Endothelial cell of umbilical vein (primary cell): ENCODE results near the gene SLC26A2.

Experiments
- CTCF ChIP-seq, 2 donors: IDR thresholded peaks; 1 replicate in 1 of 2; 2 replicates in 1 of 2; pipeline ENCODE4 v1.5.1; 2011; ENCODE audit warnings: low read length in 2 of 2, mild to moderate bottlenecking in 2 of 2, moderate library complexity in 2 of 2, control low read depth in 1 of 2, inconsistent platforms in 1 of 2, low read depth in 1 of 2; ENCODE audit not compliant: insufficient read depth in 1 of 2; ENCODE audit errors: extremely low read depth in 1 of 2
- EZH2 ChIP-seq: IDR thresholded peaks from 2 replicates; pipeline ENCODE4 v1.6.1; 2012; ENCODE audit warnings: borderline replicate concordance, low read depth, mild to moderate bottlenecking, moderate library complexity, low read length, inconsistent platforms; ENCODE audit not compliant: severe bottlenecking
- GATA2 ChIP-seq: IDR thresholded peaks from 2 replicates; pipeline ENCODE4 v1.7.0; 2011; ENCODE audit warnings: low read depth, mild to moderate bottlenecking, moderate library complexity, mixed read lengths, low read length; ENCODE audit not compliant: insufficient read length, insufficient read depth
- MAX ChIP-seq: IDR thresholded peaks from 2 replicates; pipeline ENCODE4 v1.6.1; 2011; ENCODE audit not compliant: insufficient read depth, insufficient read length
- MYC ChIP-seq: IDR thresholded peaks from one replicate; pipeline ENCODE4 v1.6.1; 2011; ENCODE audit warnings: mild to moderate bottlenecking, low read depth, low read length
- POLR2A ChIP-seq: IDR thresholded peaks from 2 replicates; pipeline ENCODE4 v1.6.1; 2012; ENCODE audit warnings: low read depth, mild to moderate bottlenecking, control low read depth, low read length
- POLR2AphosphoS5 ChIP-seq: IDR thresholded peaks from 2 replicates; pipeline ENCODE4 v1.6.1; 2012; ENCODE audit warnings: low read depth, mild to moderate bottlenecking, control low read depth, low read length, moderate library complexity; ENCODE audit not compliant: insufficient read depth

DNA sequence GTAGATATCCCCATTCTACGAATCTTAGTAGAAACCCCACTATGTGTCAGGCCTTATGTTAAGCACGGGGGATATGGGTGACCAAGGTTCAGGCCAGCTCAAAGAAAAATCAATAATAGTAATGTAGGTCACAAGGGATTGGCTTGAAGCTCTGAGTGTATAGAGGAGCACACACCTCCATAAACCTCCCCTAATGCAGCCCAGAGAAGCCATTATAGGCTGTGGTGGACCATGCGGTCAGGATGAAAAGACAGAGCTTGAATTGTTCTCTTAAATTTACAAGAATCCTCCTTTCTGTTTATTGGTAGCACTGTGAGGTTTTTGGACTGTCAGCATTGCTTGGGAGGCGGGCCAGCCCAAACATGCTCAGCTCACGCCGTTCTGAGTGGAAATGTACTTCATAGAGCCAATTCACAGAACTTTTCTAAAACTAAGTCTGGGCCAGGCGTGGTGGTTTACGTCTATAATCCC, 25.1 kb upstream of the SLC26A2 start:
- TF ChIP-seq CTCF (IDR thresholded peaks at IDR 0.05; ENCODE audit: extremely low read depth in 1 of 2, insufficient read depth in 1 of 2, low read depth in 1 of 2, low read length in 2 of 2) (no peak), MYC (no peak), POLR2A (no peak), GATA2 (no peak), MAX (no peak), EZH2 (no peak), POLR2AphosphoS5 (no peak)
